DMS79 (cell line): Measurements from ENCODE around the gene KRTAP10-7.
"Not testable (repeated sequence)": the region's sequence is repeated elsewhere in the genome, so short reads cannot be mapped to it uniquely, and the experiment has no call there.

Experiments used
- DNase-seq: peaks from one replicate; lab custom pipeline; 2025; lab: John Stamatoyannopoulos, UW

Gene KRTAP10-7

GRCh38 chr21:44600118-44600978 is at the start of gene KRTAP10-7:
Gene KRTAP10-7 (plus strand): TSS chr21:44600597. CDS start chr21:44600622, 25 bp downstream.
- DNase-seq, result not testable (repeated sequence)

GRCh38 chr21:44550807-44551206 is 49.6 kb upstream of the KRTAP10-7 start:
- no peak for DNase-seq

- no peak for DNase-seq
Observed at GRCh38 chr21:44551340-44551961, 48.9 kb upstream of the KRTAP10-7 start, which contains the start of gene KRTAP10-2. Gene KRTAP10-2 (minus strand): TSS chr21:44551505. CDS start chr21:44551458, 47 bp downstream.

- DNase-seq, result no peak
Observed at GRCh38 chr21:44552136-44552535, 48.3 kb upstream of the KRTAP10-7 start.

GRCh38 chr21:44552681-44553080 is 47.7 kb upstream of the KRTAP10-7 start:
- DNase-seq, result no peak

GRCh38 chr21:44555200-44555875 is 45.1 kb upstream of the KRTAP10-7 start:
- DNase-seq, result no peak

GRCh38 chr21:44556879-44557278 is 43.5 kb upstream of the KRTAP10-7 start:
- DNase-seq, result no peak

GRCh38 chr21:44557491-44558328 is 42.7 kb upstream of the KRTAP10-7 start:
- no peak for DNase-seq

- DNase-seq, result not testable (repeated sequence)
Observed at GRCh38 chr21:44558329-44558675, 42.1 kb upstream of the KRTAP10-7 start.

- no peak for DNase-seq
Observed at GRCh38 chr21:44558695-44559094, 41.7 kb upstream of the KRTAP10-7 start, which contains the start of gene KRTAP10-3. Gene KRTAP10-3 (minus strand): TSS chr21:44558795. CDS start chr21:44558715, 80 bp downstream.

GRCh38 chr21:44564099-44564498 is 36.3 kb upstream of the KRTAP10-7 start:
- DNase-seq, result no peak

GRCh38 chr21:44564886-44565598 is 35.4 kb upstream of the KRTAP10-7 start:
- DNase-seq, result no peak

GRCh38 chr21:44566403-44566802 is 34.0 kb upstream of the KRTAP10-7 start:
- DNase-seq, result no peak

- no peak for DNase-seq
Observed at GRCh38 chr21:44567481-44568171, 32.8 kb upstream of the KRTAP10-7 start.

- no peak for DNase-seq
Observed at GRCh38 chr21:44568261-44568660, 32.1 kb upstream of the KRTAP10-7 start.

- DNase-seq, result no peak
Observed at GRCh38 chr21:44568667-44569556, 31.5 kb upstream of the KRTAP10-7 start.

- no peak for DNase-seq
Observed at GRCh38 chr21:44569861-44570517, 30.4 kb upstream of the KRTAP10-7 start.

- DNase-seq, result no peak
Observed at GRCh38 chr21:44571296-44571695, 29.1 kb upstream of the KRTAP10-7 start.
